NCI-H1436 treated with DMSO at 0.1 percent for 48 hours (cell line): ENCODE results near the gene LHFPL2.

Source experiments
- DNase-seq: peaks from one replicate; lab custom pipeline; 2025; lab: John Stamatoyannopoulos, UW

LHFPL2 gene

GRCh38 chr5:78666041-78666444, 17.5 kb upstream of the LHFPL2 start:
- DNase-seq, result no peak

- DNase-seq, result no peak
These were observed 17.0 kb upstream of the LHFPL2 start for GRCh38 chr5:78665534-78665933.

GRCh38 chr5:78662323-78662722, 13.8 kb upstream of the LHFPL2 start:
- no peak for DNase-seq

- no peak for DNase-seq
These were observed 13.1 kb upstream of the LHFPL2 start for GRCh38 chr5:78661691-78662090.

- DNase-seq, result no peak
These were observed 12.5 kb upstream of the LHFPL2 start for GRCh38 chr5:78661044-78661443.

- DNase-seq, result no peak
These were observed 11.8 kb upstream of the LHFPL2 start for GRCh38 chr5:78660401-78660800.

GRCh38 chr5:78659714-78660113, 11.1 kb upstream of the LHFPL2 start:
- no peak for DNase-seq

GRCh38 chr5:78659114-78659513, 10.5 kb upstream of the LHFPL2 start:
- no peak for DNase-seq

- DNase-seq, result no peak
These were observed 8.6 kb upstream of the LHFPL2 start for GRCh38 chr5:78657201-78657600.

- no peak for DNase-seq
These were observed 7.2 kb upstream of the LHFPL2 start for GRCh38 chr5:78655746-78656290.

GRCh38 chr5:78654386-78654785, 5.8 kb upstream of the LHFPL2 start:
- no peak for DNase-seq

- no peak for DNase-seq
These were observed 5.3 kb upstream of the LHFPL2 start for GRCh38 chr5:78653681-78654366.

- DNase-seq, result no peak
These were observed 4.5 kb upstream of the LHFPL2 start for GRCh38 chr5:78653031-78653430.

- no peak for DNase-seq
These were observed 2.9 kb upstream of the LHFPL2 start for GRCh38 chr5:78651468-78651867.

GRCh38 chr5:78650531-78650930, 2.0 kb upstream of the LHFPL2 start:
- DNase-seq, result no peak

GRCh38 chr5:78649861-78650496, 1.4 kb upstream of the LHFPL2 start:
- DNase-seq, result no peak

- DNase-seq, result no peak
These were observed 681 bp upstream of the LHFPL2 start for GRCh38 chr5:78649211-78649695.

- no peak for DNase-seq
These were observed 674 bp downstream of the LHFPL2 start for GRCh38 chr5:78647838-78648358.

GRCh38 chr5:78647351-78647818, 1.2 kb downstream of the LHFPL2 start:
- no peak for DNase-seq

- no peak for DNase-seq
These were observed 3.8 kb downstream of the LHFPL2 start for GRCh38 chr5:78644741-78645300.

- no peak for DNase-seq
These were observed 4.4 kb downstream of the LHFPL2 start for GRCh38 chr5:78644129-78644528.

GRCh38 chr5:78642701-78643100, 5.9 kb downstream of the LHFPL2 start:
- no peak for DNase-seq
